Endodermal cell (in vitro differentiated cells): Measurements from ENCODE around the gene PTPN1. TPM values are rescaled to one million over a fixed set of nuclear protein-coding genes. Genes with fewer than 3 reads are reported as not detected.

Source experiments
- DNase-seq: peaks from one replicate; pipeline ENCODE4 v3.0.0-alpha.2; 2017
- H3K27ac ChIP-seq: 2 replicates; pipeline ENCODE4 v1.5.1; 2013; ENCODE audit warnings: mild to moderate bottlenecking, low read depth, low read length, moderate library complexity
- H3K27me3 ChIP-seq: 2 replicates; pipeline ENCODE4 v1.6.1; 2013; ENCODE audit warnings: mild to moderate bottlenecking, low read length, moderate library complexity; ENCODE audit not compliant: insufficient read depth, control insufficient read depth, poor library complexity, severe bottlenecking
- H3K36me3 ChIP-seq: 2 replicates; pipeline ENCODE4 v1.7.0; 2013; ENCODE audit warnings: mild to moderate bottlenecking, low read length, moderate library complexity; ENCODE audit not compliant: control insufficient read depth, insufficient read depth
- H3K4me1 ChIP-seq: one replicate; pipeline ENCODE4 v1.7.0; 2013; ENCODE audit warnings: low read length; ENCODE audit not compliant: control insufficient read depth, insufficient read depth
- H3K4me3 ChIP-seq: 2 replicates; pipeline ENCODE4 v1.5.1; 2013; ENCODE audit warnings: mild to moderate bottlenecking, low read length, moderate library complexity
- H3K9ac ChIP-seq: 2 replicates; pipeline ENCODE4 v1.6.1; 2013; ENCODE audit warnings: mild to moderate bottlenecking, low read length, moderate library complexity; ENCODE audit not compliant: poor library complexity, severe bottlenecking; ENCODE audit errors: extremely low read depth
- H3K9me3 ChIP-seq: 2 replicates; pipeline ENCODE4 v1.6.1; 2013; ENCODE audit warnings: mild to moderate bottlenecking, low read length, moderate library complexity; ENCODE audit not compliant: control insufficient read depth
- H3K27ac Mint-ChIP-seq: 2 replicates; pipeline ENCODE4 v1.8.0; 2020; ENCODE audit warnings: mixed read lengths
- H3K27me3 Mint-ChIP-seq: 2 replicates; pipeline ENCODE4 v1.8.0; 2021; ENCODE audit warnings: mild to moderate bottlenecking, mixed read lengths; ENCODE audit not compliant: insufficient read depth
- H3K36me3 Mint-ChIP-seq: 2 replicates; pipeline ENCODE4 v1.8.0; 2020; ENCODE audit warnings: low read depth, mixed read lengths
- H3K4me1 Mint-ChIP-seq: 2 replicates; pipeline ENCODE4 v1.8.0; 2020; ENCODE audit warnings: mixed read lengths
- H3K4me3 Mint-ChIP-seq: 2 replicates; pipeline ENCODE4 v1.8.0; 2020; ENCODE audit warnings: mild to moderate bottlenecking, moderate library complexity, mixed read lengths
- H3K9me3 Mint-ChIP-seq: 2 replicates; pipeline ENCODE4 v1.8.0; 2020; ENCODE audit warnings: mild to moderate bottlenecking, mixed read lengths
- WGBS, 2 experiments: methylation state at CpG; one replicate each; pipeline versions ENCODE4 v1.1.5 to v1.1.7; 2013; ENCODE audit warnings: missing lambda C conversion rate in 2 of 2, mixed read lengths in 1 of 2; ENCODE audit not compliant: insufficient coverage in 1 of 2, insufficient read length in 1 of 2; 5-methylcytosine and 5-hydroxymethylcytosine counted together
- total RNA-seq, 2 donors: library from RNA; stranded (reverse); fragmentation: NEBNext Ultra II Directional in 1 of 2; extraction: Animal tissue kit (Norgen Biotek cat#: 25700) in 1 of 2; gene quantifications; 2 replicates in 1 of 2; 3 replicates in 1 of 2; pipeline ENCODE4 v1.2.1, GENCODE V29; 2021
- TF ChIP-seq, protein P1 (sequence below): fragments of 200-600 bp; sonication (generic); conservative IDR thresholded peaks from 2 replicates; pipeline ENCODE4 v1.5.0; 2021; ENCODE audit warnings: antibody characterized with exemption, mild to moderate bottlenecking

PTPN1 gene
- total RNA-seq, 2 donors from 2014 or later, result 25.4 to 28.7 TPM

DNA sequence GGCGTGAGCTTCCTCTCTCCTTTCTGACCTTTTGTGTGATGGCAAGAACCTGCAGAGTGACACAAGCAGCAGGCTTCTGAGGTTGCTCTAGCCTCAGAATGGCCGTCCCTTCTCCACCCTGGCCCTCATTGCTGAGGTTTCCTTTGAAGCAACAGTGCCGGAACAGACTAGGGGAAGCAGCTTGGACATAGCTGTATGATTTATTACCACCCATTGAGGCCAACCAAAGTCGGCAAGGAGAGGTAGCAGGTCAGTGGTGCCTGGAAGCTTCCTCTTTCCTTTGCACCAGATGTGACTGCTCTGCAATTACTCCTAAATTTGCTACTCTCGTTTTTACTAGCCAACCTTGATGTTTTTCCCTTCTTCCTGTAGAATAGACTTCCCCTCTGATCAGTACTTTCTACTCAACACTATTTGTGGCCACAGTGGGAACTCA, 31.4 kb downstream of the PTPN1 start:
- no peak for DNase-seq
- WGBS, 2 experiments, result 89 to 94% methylated on average over 4 to 5 of the region's 5 CpGs
- Mint-ChIP-seq H3K9me3 (no peaks in the 10 kb centered on the region), H3K27ac (no peak overlapping the region), H3K4me1 (no peaks in the 10 kb centered on the region), H3K4me3 (no peak overlapping the region), H3K27me3 (no peaks in the 10 kb centered on the region), H3K36me3 (peaks cover 3% of the 10 kb centered on the region)
- no peaks in the 10 kb centered on the region for H3K4me1 ChIP-seq
- no peak overlapping the region for H3K9ac ChIP-seq
- no peaks in the 10 kb centered on the region for H3K27me3 ChIP-seq
- no peaks in the 10 kb centered on the region for H3K36me3 ChIP-seq
- no peaks in the 10 kb centered on the region for H3K9me3 ChIP-seq
- H3K4me3 ChIP-seq, result no peak overlapping the region
- H3K27ac ChIP-seq, result no peak overlapping the region
- TF ChIP-seq, protein P1, sequence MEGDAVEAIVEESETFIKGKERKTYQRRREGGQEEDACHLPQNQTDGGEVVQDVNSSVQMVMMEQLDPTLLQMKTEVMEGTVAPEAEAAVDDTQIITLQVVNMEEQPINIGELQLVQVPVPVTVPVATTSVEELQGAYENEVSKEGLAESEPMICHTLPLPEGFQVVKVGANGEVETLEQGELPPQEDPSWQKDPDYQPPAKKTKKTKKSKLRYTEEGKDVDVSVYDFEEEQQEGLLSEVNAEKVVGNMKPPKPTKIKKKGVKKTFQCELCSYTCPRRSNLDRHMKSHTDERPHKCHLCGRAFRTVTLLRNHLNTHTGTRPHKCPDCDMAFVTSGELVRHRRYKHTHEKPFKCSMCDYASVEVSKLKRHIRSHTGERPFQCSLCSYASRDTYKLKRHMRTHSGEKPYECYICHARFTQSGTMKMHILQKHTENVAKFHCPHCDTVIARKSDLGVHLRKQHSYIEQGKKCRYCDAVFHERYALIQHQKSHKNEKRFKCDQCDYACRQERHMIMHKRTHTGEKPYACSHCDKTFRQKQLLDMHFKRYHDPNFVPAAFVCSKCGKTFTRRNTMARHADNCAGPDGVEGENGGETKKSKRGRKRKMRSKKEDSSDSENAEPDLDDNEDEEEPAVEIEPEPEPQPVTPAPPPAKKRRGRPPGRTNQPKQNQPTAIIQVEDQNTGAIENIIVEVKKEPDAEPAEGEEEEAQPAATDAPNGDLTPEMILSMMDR, result no peak

DNA sequence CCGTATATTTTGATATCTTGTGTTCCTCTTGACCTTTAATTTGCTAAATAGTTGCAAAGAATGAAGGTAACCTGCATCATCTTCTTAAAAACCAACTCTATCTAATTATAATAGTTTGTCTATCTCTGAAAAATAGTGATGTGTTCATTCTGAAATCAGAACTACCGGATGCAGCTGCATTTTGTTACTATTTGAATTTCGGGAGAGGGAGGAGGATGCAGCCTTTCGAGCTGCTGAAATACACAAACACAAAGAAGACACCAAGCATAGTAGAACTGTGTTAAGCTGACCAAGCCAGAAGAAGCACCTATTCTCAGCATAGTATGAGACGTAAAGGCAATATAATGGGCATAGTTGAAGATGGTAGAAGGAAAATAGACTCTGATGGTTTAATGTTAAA, 33.1 kb downstream of the PTPN1 start:
- H3K9me3 Mint-ChIP-seq, result no peaks in the 10 kb centered on the region
- peaks cover 7% of the 10 kb centered on the region for H3K36me3 Mint-ChIP-seq
- Histone ChIP-seq H3K9ac (no peak overlapping the region), H3K4me3 (no peak overlapping the region), H3K27ac (no peak overlapping the region), H3K36me3 (no peaks in the 10 kb centered on the region), H3K4me1 (no peaks in the 10 kb centered on the region), H3K27me3 (no peaks in the 10 kb centered on the region), H3K9me3 (no peaks in the 10 kb centered on the region)
- WGBS, 2 experiments, result 93 to 100% methylated on average over 4 of the region's 5 CpGs
- no peak overlapping the region for H3K4me3 Mint-ChIP-seq
- H3K27ac Mint-ChIP-seq, result no peak overlapping the region
- H3K27me3 Mint-ChIP-seq, result no peaks in the 10 kb centered on the region
- DNase-seq, result no peak
- TF ChIP-seq, protein P1, result no peak
- H3K4me1 Mint-ChIP-seq, result no peaks in the 10 kb centered on the region

DNA sequence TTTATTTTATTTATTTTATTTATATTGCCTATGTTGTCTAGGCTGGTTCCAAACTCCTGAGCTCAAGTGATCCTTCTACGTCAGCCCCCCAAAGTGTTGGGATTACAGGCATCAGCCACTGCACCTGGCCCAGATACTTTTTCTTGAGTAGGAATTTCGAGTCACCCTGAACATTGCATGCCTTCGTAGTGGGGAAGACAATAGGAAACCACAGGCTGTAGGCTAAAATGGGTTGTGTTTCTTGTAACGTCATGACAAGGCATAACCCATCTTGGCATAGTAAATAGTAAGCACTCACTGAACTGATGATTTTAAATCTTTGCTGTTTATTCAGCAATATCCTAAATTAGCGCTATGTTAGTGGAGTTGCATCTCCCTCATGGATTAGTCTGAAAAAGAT, 34.9 kb downstream of the PTPN1 start:
- TF ChIP-seq, protein P1, result no peak
- Mint-ChIP-seq H3K27me3 (no peaks in the 10 kb centered on the region), H3K4me1 (no peaks in the 10 kb centered on the region), H3K36me3 (peaks cover 7% of the 10 kb centered on the region), H3K9me3 (no peaks in the 10 kb centered on the region), H3K4me3 (no peak overlapping the region), H3K27ac (no peak overlapping the region)
- Histone ChIP-seq H3K9ac (no peak overlapping the region), H3K4me3 (no peak overlapping the region), H3K27ac (no peak overlapping the region), H3K27me3 (no peaks in the 10 kb centered on the region), H3K4me1 (no peaks in the 10 kb centered on the region), H3K9me3 (no peaks in the 10 kb centered on the region), H3K36me3 (no peaks in the 10 kb centered on the region)
- no peak for DNase-seq
- WGBS, 2 experiments, result 89 to 94% methylated on average over 4 to 5 of the region's 5 CpGs
